OCI-M1 (cell line): Measurements from ENCODE around the gene WDR54.

Experiments
- DNase-seq: peaks from one replicate; lab custom pipeline; 2025; lab: John Stamatoyannopoulos, UW

WDR54 gene, protein sequence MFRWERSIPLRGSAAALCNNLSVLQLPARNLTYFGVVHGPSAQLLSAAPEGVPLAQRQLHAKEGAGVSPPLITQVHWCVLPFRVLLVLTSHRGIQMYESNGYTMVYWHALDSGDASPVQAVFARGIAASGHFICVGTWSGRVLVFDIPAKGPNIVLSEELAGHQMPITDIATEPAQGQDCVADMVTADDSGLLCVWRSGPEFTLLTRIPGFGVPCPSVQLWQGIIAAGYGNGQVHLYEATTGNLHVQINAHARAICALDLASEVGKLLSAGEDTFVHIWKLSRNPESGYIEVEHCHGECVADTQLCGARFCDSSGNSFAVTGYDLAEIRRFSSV

DNA sequence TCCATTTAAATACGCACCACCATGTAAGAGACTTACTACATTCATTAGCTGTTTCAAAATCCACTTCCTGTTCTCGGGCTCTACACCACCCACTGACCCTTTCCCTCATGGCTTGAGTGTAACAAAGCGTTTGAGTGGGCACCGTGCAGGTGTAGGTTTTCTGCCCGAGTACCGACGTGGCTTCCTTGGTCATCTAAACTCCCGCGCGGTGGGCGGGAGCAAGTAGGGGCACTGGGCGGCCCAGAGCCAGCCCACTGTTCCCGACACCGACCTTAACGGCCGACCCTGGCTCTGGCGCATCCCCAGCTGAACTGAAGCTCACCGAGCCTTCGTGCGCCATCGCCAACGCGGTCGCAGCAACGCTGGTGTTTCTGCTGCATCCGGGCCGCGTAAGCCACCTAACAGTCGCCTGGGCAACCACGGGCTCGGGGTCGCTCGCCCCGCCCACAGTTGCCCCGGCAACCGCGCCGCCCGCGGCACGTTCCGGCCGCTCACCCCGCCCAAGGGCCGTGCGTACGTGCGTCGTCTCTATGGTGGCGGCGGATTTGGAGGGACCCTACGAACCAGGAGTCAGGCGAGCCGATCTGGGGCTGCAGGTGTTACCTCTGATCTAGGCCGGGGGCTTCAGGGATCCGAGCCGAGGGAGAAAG, at the start of gene WDR54, which contains the start of gene C2orf81:
WDR54 (plus strand) TSS at position 510 of the 650 bp plus-strand sequence. CDS start 424 bp downstream, outside the sequence.
C2orf81 (minus strand) TSS at position 399 of the 650 bp plus-strand sequence; CDS start at position 340, 59 bp downstream.
- DNase-seq = peak; percentile 83

DNA sequence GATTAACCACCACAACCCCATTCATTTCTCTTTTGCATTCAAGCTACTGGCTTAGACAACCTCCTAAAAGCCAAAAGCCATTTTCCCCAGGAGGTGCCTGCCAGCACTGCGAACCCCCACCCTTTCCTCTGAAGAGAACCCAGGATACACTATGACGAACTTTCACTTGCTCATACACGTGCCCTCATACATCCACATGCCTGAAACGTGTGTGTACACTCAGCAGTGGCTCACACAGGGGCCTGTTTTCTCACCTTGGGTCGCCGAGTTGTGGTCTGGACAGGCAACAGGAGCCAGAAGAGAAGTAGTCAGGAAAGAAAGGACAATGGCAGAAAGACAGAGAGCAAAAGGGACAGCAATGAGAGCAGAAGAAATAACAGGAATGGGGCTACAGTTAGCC, 48.9 kb upstream of the WDR54 start:
- DNase-seq = no peak

DNA sequence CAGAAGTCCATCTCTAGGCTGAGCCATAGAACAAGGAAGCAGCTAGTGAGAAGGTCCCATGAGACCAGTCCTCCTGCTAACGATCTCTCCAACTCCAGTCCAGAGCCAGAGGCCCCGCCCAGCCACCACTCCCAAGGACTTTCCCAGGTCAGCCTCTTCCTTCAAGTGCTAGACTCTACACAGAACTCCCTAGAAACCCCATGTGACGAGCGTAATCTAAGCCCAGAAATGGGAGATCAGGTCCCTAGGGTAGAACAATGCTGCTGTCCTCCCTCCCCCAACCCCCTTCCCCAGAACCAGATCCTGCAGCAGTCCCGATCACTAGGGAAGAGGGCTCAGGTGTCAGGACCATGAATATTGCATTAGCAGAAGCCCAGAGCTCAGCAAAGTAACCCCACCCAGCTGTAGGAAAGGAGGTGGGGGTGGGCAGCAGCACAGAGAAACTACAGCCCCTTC, 48.3 kb upstream of the WDR54 start:
- no peak for DNase-seq

DNA sequence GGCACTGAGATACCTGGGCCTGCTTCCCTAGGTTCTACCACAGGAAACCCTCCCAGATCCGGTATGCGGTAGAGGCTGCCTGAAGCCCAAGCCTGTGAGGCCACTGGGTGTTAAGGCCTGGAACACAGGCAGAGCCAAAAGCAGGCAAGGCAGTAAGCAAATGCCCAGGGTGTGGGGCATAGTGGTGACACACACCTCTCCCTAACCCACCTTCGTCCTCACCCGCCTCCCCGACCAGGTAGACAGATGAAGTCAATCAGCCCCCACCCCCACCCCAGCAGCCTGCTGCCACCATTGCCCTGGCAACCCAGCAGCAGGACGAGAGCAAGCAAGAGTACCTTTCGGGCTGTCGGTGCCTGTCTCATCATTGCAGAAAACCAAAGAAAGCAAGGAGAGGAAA, 47.5 kb upstream of the WDR54 start:
- DNase-seq = no peak

DNA sequence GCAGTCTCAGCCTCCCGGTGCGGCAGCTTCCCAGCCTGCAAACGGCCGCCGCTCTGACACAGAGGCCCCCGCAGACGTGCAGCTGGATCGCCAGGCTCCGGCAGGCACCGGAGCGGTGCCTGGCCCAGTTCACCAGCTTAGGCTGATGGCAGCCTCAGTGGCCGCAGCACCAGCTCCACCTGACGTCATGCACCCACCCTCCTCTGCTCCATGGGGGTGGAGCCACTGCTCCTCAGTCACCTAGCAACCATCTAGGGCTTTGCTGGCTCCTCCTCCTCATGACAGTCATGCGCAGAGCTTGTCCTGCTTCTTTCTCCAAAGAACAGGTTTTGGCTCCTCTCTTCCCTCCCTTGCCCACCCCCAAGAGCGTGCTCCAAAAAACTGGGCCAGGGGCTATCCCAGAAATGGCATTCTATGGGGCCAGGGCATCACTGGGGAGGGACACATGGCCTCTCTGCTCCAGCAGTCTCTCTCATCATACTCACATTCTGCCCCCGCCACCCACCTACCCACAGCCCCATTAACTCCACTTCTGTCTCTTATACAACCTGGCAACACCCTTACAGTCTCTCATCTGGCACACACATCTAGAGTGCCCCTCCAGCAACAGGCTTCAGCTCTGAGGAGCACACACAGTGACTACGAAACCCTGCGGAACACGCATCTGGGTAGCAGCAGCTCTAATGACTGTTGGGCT, 46.9 kb upstream of the WDR54 start:
- DNase-seq = no peak

DNA sequence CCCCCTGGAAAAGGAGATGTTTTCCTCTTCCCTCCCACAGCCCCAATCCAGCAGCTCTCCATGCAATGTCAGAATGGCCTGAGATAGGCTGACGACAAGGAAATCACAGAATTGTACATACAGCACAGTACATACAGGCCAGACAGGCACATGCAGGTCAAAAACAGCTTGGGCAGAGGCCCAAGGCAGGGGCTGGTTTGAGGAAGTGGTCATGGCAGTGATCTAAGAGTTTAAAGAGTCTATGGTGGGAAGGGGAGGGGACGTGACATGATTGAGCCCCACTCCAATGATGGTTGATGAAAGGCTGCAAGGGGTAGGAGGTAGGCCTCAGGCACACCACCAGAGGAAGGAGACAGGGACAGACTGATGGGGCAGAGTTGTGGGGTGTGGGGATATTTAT, 45.7 kb upstream of the WDR54 start:
- DNase-seq = peak; percentile 5

DNA sequence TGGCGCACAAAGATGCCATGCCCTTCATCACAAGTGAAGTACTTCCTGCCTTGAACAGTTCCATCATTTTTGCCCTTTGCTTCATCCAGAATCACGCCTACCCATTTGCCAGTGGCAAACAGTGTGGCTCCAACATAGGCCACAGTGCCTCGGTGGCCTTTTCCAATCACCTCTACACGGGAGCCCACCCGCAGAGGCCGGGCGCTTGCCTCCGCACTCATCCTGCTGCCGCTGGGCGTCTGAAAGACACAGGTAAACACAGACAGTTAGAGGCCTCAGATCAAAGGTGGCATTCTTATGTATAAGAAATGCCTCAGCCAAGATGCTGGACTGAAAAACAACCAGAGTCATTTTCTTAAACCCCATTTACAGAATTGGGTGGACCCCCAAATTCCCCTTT, 43.5 kb upstream of the WDR54 start:
- no peak for DNase-seq

DNA sequence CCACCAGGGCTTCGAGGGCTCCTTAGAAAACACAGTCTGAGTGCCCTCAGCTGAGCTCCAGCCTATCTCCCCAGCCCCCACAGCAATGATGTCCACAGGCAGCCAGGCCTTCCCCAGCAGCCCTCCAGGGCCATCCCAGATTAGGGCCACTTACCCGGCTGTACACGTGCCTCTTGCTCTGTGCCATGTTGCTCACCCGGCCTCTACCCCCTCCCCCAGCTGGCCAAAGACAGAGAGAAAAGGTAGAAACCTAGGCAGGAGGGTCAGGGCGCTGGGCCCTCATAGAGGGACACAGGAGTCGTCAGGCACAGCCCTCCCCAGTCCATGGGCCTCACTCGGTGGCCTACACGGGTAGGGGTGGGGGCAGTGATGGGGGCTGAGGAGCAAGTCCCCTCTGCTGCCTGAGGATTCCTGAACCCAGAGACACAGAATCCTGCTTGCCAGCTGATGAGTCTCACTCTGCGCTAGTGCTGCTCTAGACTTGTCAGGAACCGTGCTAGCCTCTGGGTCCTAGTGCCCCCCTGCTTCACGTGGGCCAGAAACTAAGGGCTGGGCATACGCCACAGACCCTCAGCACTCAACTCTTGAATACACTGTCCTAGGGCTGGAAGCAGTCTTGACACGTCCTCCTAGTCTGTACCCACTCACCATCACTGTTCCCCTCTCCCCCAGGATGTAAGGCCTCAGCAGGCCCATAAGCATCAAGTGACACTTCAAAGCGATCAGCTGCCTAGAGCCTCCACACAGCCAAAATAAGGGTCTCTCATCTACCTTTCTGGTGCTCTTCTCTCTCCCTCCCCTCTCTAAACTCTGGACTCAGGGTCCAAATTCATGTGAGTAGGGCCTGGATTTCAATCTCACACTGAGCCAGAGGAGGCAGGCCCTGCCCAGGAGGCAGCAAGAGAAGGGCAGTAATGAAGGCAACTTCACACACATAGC, 41.4 kb upstream of the WDR54 start, which contains the start of gene DCTN1:
DCTN1 (minus strand) TSS at position 461 of the 939 bp plus-strand sequence; CDS start at position 187, 274 bp downstream.
- peak; percentile 5 for DNase-seq

DNA sequence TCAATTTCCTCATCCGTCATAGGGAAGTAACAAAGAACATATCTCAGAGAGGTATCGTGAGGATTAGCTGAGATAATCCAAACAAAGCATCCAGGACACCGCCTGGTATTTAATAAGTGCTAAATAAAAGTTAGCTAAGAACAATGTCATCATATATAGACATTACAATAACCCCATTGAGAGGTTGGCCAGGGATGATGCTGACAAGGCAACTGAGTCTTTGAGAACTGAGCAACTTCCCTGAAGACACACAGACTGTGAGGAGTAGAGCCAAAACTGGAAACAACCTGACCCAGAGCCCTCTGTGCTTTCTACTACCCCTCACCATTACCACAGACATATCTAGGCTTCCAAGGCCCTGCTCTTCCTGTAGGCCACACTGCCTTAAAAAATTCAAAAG, 39.8 kb upstream of the WDR54 start:
- no peak for DNase-seq

DNA sequence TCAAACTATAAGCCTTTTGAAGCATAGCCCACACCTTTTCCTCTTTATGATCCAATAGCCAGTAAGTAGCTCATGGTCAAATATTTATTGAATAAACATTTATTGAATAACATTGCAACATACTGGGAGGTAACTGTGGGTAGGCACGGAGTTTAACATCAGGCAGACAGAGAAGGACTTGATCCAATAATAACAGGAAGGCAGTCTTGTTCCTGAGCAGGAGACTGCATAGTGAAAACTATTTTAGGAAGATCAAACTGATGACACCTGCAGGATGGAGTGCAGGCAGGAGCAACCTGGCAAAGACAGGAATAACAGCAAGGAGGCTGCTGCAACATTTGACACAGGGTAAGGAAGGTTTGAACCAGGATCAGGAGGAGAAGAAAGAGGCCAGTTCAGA, 38.3 kb upstream of the WDR54 start:
- no peak for DNase-seq

DNA sequence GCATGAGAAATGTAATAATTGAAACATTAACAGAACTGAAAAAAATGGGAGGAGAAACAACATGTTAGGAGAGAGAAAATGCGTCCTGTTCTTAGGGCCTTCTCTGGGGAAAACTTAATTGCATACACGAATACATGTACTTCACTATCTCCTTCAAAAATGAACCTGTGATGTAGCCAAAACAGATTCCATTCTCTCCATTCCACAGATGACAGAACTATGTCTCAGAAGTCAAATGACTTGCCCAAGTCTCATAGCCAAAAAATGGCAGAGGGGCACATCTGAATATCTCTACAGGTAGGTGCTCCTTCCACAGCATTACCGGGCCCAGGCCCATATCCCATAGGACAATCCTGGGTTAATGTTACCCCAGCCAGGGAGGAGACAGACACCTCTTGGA, 37.5 kb upstream of the WDR54 start:
- no peak for DNase-seq

DNA sequence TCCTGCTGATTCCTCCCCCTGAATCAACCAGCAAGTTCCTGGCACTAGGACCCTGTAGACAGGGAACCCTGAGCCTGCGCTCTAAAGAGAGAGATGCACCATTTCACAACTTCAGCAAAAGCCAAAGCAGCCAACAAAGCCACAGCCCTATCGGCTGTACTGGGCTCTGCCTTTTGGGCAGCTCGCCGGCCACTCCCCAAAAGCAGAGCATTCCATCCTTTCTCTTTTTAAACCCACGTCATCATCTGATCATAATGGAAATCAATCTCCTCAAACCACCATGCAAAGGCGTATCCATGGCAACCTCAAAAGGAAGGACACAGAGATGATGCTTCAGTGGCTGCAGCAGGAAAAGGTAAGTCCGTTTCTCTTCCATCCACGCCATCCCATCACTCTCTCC, 36.1 kb upstream of the WDR54 start:
- no peak for DNase-seq

DNA sequence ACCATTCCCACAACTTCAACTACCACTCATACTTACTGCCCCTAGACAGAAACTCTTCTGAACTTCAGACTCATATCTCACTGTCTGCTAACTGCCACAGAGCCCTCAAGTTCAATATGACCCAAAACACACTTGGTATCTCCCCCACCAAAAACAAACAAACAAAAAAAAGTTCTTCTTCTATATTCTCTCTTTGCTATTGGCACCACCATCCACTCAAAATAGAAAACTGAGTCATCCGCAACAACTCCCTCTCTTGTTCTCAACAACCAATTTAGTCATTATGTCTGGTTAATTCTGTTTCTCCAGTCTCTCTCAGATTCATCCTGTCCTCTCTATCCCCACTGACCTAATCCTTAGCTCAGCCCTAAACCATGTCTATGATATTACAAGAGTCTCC, 34.2 kb upstream of the WDR54 start:
- no peak for DNase-seq

DNA sequence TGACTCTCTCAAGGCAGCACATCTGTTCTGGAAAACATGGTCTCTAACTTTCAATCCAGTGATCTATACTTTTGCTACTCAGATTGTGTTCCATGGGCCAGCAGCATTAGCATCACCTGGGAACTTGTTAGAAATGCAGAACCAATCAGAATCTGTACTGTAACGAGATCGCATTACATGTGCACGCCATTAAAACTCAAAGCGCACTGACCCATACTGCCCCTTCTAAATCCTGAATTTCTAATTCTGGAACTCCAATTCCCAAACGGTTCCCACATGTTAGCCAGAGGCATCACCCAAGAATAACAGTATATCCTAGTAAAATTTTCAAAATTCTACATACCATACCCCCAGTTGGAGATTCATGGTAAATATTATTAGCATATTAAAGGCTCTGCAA, 30.9 kb upstream of the WDR54 start:
- no peak for DNase-seq

DNA sequence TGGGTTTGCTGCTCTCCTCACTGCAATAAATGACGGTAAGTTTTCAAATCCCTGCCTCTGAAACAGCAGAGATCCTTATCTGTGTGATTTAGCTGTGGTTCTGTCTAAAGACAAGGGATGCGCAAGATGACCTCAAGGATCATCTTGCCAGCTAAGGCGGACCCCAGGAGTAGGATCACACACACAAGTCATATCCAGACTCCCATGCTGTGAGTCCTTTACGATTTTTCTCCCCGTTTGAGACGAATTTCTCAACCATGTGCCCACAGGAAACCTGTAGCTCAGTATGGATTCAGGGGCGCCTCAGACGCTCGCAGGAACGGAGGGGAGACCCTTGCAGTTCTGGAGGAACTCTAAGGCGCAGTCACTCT, 30.3 kb upstream of the WDR54 start:
- DNase-seq = peak; percentile 52

DNA sequence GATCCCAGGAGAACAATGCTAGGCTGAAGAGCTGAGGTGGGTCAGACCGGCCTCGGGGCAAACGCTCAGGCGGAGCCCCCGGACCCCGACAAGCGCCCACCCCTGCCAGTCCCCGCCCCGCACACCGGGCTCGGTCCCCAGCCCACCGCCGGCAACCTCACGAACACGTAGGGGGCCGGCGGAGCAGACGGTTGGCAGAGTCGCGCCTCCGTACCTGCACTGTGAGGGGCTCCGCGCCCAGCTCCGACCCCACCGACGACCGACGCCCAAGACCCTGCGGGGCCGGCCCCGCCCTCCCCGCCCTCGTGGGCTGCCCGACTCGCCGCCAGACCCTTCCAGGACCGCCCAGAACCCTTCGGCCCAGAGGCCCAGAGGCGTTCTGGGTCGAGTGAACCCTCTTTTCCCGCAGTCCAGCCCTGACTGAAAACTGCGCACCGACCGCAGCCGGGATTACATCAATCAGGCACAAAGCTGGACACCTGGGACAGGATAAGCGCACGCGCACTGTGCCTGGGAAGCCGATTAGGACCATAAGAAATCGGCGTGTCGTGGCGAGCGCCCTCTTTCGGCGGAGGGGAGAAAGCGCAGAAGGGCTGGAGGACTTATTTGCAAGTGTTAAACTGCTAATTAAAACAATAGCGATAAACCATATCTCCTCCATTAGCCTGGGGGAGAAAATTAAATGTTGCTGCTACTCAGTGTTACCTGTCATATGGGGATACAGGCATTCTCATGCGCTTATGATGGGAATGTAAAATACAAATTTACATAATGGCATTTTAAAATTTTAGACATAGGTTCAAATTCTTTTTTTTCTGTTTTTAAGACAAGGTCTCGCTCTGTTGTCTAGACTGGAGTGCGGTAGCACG, 29.7 kb upstream of the WDR54 start:
- DNase-seq = peak; percentile 91

DNA sequence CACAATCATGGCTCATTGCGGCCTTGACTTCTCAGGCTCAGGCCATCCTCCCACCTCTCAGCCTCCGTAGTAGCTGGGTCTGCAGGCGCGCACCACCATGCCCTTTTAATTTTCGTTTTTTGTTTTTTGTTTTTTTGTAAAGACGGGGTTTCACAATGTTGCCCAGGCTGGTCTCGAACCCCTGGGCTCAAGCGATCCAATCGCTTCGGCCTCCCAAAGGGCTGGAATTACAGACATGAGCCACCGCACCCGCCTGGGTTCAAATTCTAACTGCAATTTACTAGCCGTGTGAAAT, 29.1 kb upstream of the WDR54 start:
- DNase-seq = no peak

DNA sequence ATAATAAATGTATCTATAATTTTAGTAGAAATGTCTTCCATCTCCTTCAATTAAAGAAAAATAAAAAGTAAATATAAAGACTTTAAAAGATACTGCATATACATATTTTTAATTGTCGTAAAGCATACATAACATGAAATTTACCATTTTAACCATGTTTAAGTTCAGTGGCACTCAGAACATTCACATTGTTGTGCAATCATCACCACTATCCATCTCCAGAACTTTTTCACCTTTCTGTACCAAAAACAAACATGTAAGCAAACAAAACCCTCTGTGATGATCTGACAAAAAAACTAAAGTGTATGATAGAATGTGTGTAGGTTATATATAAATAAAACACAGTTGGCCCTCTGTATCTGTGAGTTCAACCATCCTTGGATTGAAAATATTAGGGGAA, 28.0 kb upstream of the WDR54 start:
- no peak for DNase-seq

DNA sequence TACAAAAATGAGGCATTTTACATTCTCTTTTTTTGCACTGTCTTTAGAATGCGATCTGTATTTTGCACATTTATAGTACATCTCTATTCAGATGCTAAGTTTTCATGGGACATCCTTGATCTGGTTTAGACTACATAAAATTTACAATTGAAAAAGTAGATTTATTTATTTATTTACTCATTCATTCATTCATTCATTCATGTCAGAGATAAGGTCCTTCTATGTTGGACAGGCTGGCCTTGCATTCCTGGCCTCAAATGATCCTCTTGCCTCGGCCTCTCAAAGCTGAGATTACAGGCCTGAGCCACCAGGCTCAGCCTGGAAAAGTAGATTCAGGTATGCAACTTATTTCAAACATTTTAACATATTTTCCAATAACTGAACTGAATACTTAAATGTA, 25.4 kb upstream of the WDR54 start:
- no peak for DNase-seq

DNA sequence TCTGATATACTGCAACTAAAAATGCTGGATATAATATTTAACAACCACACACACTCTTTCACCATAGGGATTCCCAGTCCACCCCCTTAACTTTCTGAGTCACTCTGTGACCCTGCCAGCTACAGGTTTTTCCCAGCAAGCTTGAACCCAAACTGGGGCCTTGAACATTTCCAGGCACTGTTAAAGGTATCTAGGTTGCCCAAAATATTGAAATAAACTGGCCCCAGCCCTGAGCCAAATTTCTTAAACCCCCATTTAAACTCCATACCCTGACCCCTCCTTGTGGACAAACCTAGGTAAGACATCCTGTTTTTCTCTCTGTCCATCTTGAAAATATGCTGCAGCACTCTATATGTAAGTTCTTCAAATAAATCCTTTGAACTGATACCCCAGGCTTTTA, 21.7 kb upstream of the WDR54 start:
- DNase-seq = peak; percentile 62

DNA sequence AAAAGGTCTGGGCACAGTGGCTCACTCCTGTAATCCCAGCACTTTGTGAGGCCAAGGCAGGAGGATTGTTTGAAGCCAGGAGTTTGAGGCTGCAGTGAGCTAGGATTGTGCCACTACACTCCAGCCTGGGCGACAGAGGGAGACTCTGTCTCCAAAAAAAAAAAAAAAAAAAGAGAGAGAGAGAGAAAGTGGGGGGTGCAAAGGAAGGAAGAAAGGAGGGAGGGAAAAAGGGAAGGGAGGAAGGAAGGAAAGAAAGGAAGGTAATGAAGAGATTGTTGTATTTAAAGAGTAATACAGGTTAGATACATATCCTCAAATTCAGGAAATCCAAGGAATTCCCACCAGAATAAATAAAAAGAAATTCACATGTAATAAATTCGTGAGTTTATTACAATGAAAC, 19.6 kb upstream of the WDR54 start:
- no peak for DNase-seq
